K562 (cell line): ENCODE data around the gene EFCAB7. TPM values are rescaled to one million over a fixed set of nuclear protein-coding genes. Genes with fewer than 3 reads are reported as not detected.

Source experiments
- ATAC-seq: fragments of 200-7000 bp; cut with Tn5 transposase; 3 replicates; pipeline ENCODE4 v1.9.1; 2020; ENCODE audit warnings: moderate library complexity
- BruUV-seq: library from RNA; stranded (reverse); fragments of 400-500 nt; replicated peaks from 2 replicates; lab custom pipeline; 2021; lab: Mats Ljungman, UMichigan
- CTCF ChIA-PET: fragments of 300-600 bp; formaldehyde crosslinking; extraction: SDS; loops from one replicate; lab custom pipeline; 2021; ENCODE audit warnings: low intra/inter-chr PET ratio; lab: Yijun Ruan, JAX
- POLR2A ChIA-PET: fragments of 300-600, 350-650 bp; sonication (Branson Sonifier 250); formaldehyde crosslinking; extraction: SDS; loops from one replicate; lab custom pipeline; 2021; ENCODE audit warnings: antibody characterized with exemption, inconsistent platforms; lab: Yijun Ruan, JAX
- DNase-seq, 4 experiments: peaks; one replicate each; pipeline versions ENCODE4 v3.0.0 to v3.0.0-alpha.2; 2011 to 2018; ENCODE audit warnings: low spot score in 3 of 4, mixed read lengths in 3 of 4; ENCODE audit errors: extremely low read depth in 1 of 4
- FAIRE-seq: peaks from 2 replicates; lab custom pipeline; 2011; peaks lifted over from hg19 to GRCh38; lab: Jason Lieb, UNC
- H2AFZ ChIP-seq: 2 replicates; pipeline ENCODE4 v1.6.0; 2011; ENCODE audit warnings: low read depth, low read length, control low read depth, inconsistent platforms
- H3K27ac ChIP-seq: fragments of 200-600 bp; 3 replicates; pipeline ENCODE4 v1.8.0; 2011; ENCODE audit warnings: low read depth, mild to moderate bottlenecking, control low read depth, inconsistent platforms, low read length, moderate library complexity, mixed read lengths; ENCODE audit errors: extremely low read depth
- H3K27me3 ChIP-seq, 2 experiments: fragments of 300-600 bp in 1 of 2; 2 replicates in 1 of 2; 3 replicates in 1 of 2; pipeline versions ENCODE4 v1.6.0 to v1.8.0; 2011; ENCODE audit warnings: inconsistent platforms in 2 of 2, low read length in 2 of 2, mild to moderate bottlenecking in 1 of 2, mixed read lengths in 1 of 2, moderate library complexity in 1 of 2; ENCODE audit not compliant: control insufficient read depth in 2 of 2, insufficient read depth in 2 of 2
- H3K36me3 ChIP-seq: fragments of 300-600 bp; 3 replicates; pipeline ENCODE4 v1.8.0; 2011; ENCODE audit warnings: mild to moderate bottlenecking, low read length, inconsistent platforms; ENCODE audit not compliant: control insufficient read depth, insufficient read depth
- H3K4me1 ChIP-seq, 2 experiments: fragments of 200-600 bp in 1 of 2; replicated peaks in 1 of 2; 2 replicates in 1 of 2; 3 replicates in 1 of 2; pipeline versions ENCODE4 v1.5.1 to v1.8.0; 2011; ENCODE audit warnings: inconsistent platforms in 2 of 2, low read length in 2 of 2, mild to moderate bottlenecking in 1 of 2, mixed read lengths in 1 of 2, moderate library complexity in 1 of 2; ENCODE audit not compliant: control insufficient read depth in 2 of 2, insufficient read depth in 2 of 2
- H3K4me2 ChIP-seq: 2 replicates; pipeline ENCODE4 v1.6.1; 2011; ENCODE audit warnings: low read length, control low read depth, inconsistent platforms, mixed read lengths; ENCODE audit not compliant: insufficient read depth
- H3K4me3 ChIP-seq: fragments of 200-600 bp; sonication (generic), shearing (Covaris generic); 2 replicates; pipeline ENCODE4 v1.5.1; 2016; ENCODE audit warnings: control low read depth, inconsistent platforms
- H3K79me2 ChIP-seq: fragments of 200-600 bp; 3 replicates; pipeline ENCODE4 v1.8.0; 2011; ENCODE audit warnings: low read length, inconsistent platforms; ENCODE audit not compliant: control insufficient read depth, insufficient read depth
- H3K9ac ChIP-seq, 2 experiments: 2 replicates each; pipeline versions ENCODE4 v1.6.0 to v1.6.1; 2011; ENCODE audit warnings: low read depth in 2 of 2, low read length in 2 of 2, control low read depth in 1 of 2, inconsistent platforms in 1 of 2, mild to moderate bottlenecking in 1 of 2, mixed read lengths in 1 of 2; ENCODE audit not compliant: insufficient read depth in 1 of 2
- H3K9me1 ChIP-seq: one replicate; pipeline ENCODE4 v1.6.0; 2011; ENCODE audit warnings: inconsistent platforms, mild to moderate bottlenecking, low read length, moderate library complexity; ENCODE audit not compliant: control insufficient read depth, insufficient read depth
- H3K9me3 ChIP-seq: replicated peaks from 2 replicates; pipeline ENCODE4 v1.5.1; 2011; ENCODE audit warnings: low read depth, low read length, inconsistent platforms; ENCODE audit not compliant: control insufficient read depth, insufficient read depth
- H4K20me1 ChIP-seq: replicated peaks from 2 replicates; pipeline ENCODE4 v1.6.1; 2011; ENCODE audit warnings: low read length, inconsistent platforms, mixed read lengths; ENCODE audit not compliant: control insufficient read depth, insufficient read depth
- AFF4 ChIP-seq: sonication (generic); formaldehyde crosslinking; IDR thresholded peaks from 2 replicates; pipeline ENCODE4 v1.8.0; 2023; ENCODE audit warnings: mild to moderate bottlenecking, missing genetic modification reagents
- HMG20B ChIP-seq: fragments of 250-450 bp; sonication (Bioruptor Pico); IDR thresholded peaks from 2 replicates; pipeline ENCODE4 v1.5.0; 2021; ENCODE audit warnings: mild to moderate bottlenecking
- LEF1 ChIP-seq: fragments of 450-650 bp; IDR thresholded peaks from 2 replicates; pipeline ENCODE4 v1.6.1; 2016; ENCODE audit warnings: mild to moderate bottlenecking
- NONO ChIP-seq, 2 experiments: fragments of 200-400 bp in 1 of 2; fragments of 450-650 bp in 1 of 2; formaldehyde crosslinking in 1 of 2; IDR thresholded peaks; 2 replicates each; pipeline ENCODE4 v1.6.1; 2017; ENCODE audit warnings: low read depth in 2 of 2, mild to moderate bottlenecking in 2 of 2, moderate library complexity in 2 of 2, low read length in 1 of 2
- RFX5 ChIP-seq: IDR thresholded peaks from 2 replicates; pipeline ENCODE4 v1.6.1; 2011; ENCODE audit warnings: low read depth, mild to moderate bottlenecking, improper control_type of control experiment, low read length
- ZC3H8 ChIP-seq: fragments of 450-650 bp; IDR thresholded peaks from 2 replicates; pipeline ENCODE4 v1.6.1; 2017
- ZNF695 ChIP-seq: fragments of 450-650 bp; formaldehyde crosslinking; IDR thresholded peaks from 2 replicates; pipeline ENCODE4 v1.4.0; 2020; ENCODE audit warnings: mild to moderate bottlenecking, moderate library complexity
- ZNF707 ChIP-seq: fragments of 250-450 bp; sonication (Bioruptor Pico); conservative IDR thresholded peaks from 2 replicates; pipeline ENCODE4 v1.8.0; 2022; ENCODE audit warnings: inconsistent platforms, mild to moderate bottlenecking, moderate library complexity
- in situ Hi-C: fragments of 300-500 bp; cut with MboI; formaldehyde crosslinking; loops from 4 replicates; pipeline ENCODE4 v1.15.0; 2018; ENCODE audit warnings: inconsistent platforms, mixed read lengths
- intact Hi-C: fragments of 100-400 bp; cut with micrococcal nuclease; formaldehyde crosslinking; loops from 2 replicates; pipeline ENCODE4 v1.14.2; 2022
- polyA plus RNA-seq, 8 experiments: library from polyadenylated mRNA; depleted of rRNA in 4 of 8; stranded (reverse) in 5 of 8; unstranded in 3 of 8; fragments of >200 nt; fragmentation: Nextera tagmentation in 2 of 8; fragmentation: Illumina TruSeq in 1 of 8; extraction: Ambion mirVana in 2 of 8; extraction: Trizol in 1 of 8; gene quantifications; 2 replicates each; pipeline versions ENCODE4 v1.2.1 to v1.2.3, GENCODE V29; 2011 to 2014; ENCODE audit warnings: inconsistent platforms in 1 of 8, missing spikeins in 1 of 8
- total RNA-seq, 7 experiments: library from RNA; depleted of rRNA in 6 of 7; stranded (reverse); fragments of >200 nt in 6 of 7; fragmentation: Illumina TruSeq in 2 of 7; extraction: Trizol in 2 of 7; gene quantifications; 2 replicates each; pipeline versions ENCODE4 v1.2.1 to v1.2.3, GENCODE V29; 2011 to 2021; ENCODE audit warnings: low replicate concordance in 1 of 7
- TF ChIP-seq, protein P1 (sequence below), 2 experiments: fragments of 450-650 bp in 1 of 2; sonication (generic) in 1 of 2; formaldehyde crosslinking in 1 of 2; IDR thresholded peaks; 2 replicates each; pipeline versions ENCODE4 v1.7.1 to v1.9.0; 2016 to 2022; ENCODE audit warnings: inconsistent platforms in 1 of 2, mild to moderate bottlenecking in 1 of 2, missing genetic modification reagents in 1 of 2
- TF ChIP-seq, protein P2 (sequence below): fragments of 450-650 bp; formaldehyde crosslinking; IDR thresholded peaks from 2 replicates; pipeline ENCODE4 v1.4.0; 2022; ENCODE audit warnings: mild to moderate bottlenecking, moderate library complexity

The EFCAB7 gene
- total and polyA plus RNA-seq, 9 of the 15 experiments (the other 6 are each of a cell fraction or from before 2014, with no cell fraction given), result 3.2 to 7.6 (median 5.7) TPM

DNA sequence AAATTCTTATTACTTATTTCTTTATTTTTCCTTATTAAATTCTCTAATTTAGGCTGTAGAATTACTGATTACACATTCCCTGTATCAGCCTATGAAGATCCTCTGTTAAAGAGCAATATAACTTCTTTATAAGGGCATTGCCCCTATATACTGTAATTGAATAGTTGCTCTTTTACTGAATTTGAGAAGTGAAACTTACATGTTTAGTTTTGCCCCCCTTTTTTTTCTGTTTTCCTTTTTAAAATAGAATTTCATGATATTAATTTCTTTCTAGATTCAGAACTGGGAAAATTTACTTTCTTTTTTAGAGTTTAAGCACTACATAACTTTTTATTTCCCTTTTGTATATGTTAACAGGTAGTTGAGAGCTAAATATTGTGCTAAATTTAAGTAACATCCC is 40.4 kb downstream of the EFCAB7 start:
- H3K9ac ChIP-seq, result no peak overlapping the region
- H3K27ac ChIP-seq, result no peak overlapping the region
- BruUV-seq, result no TSS peak
- H3K9me3 ChIP-seq, result no peaks in the 10 kb centered on the region
- no peaks in the 10 kb centered on the region for H3K79me2 ChIP-seq
- H3K4me2 ChIP-seq, result no peak overlapping the region
- no peak for FAIRE-seq
- no peak overlapping the region for H3K4me3 ChIP-seq
- H3K9me1 ChIP-seq, result no peaks in the 10 kb centered on the region
- intact Hi-C loops (no loop called here), in situ Hi-C loops (no loop called here)
- no peak for ATAC-seq
- ChIA-PET POLR2A (no interaction called here), CTCF (no interaction called here)
- no peaks in the 10 kb centered on the region for H4K20me1 ChIP-seq
- H2AFZ ChIP-seq, result no peak overlapping the region
- no peaks in the 10 kb centered on the region for H3K4me1 ChIP-seq
- H3K27me3 ChIP-seq, result no peaks in the 10 kb centered on the region
- H3K36me3 ChIP-seq, result no peaks in the 10 kb centered on the region
- DNase-seq, result no peak
- TF ChIP-seq LEF1, result no peak
- no peak for TF ChIP-seq ZC3H8
- TF ChIP-seq, protein P1, sequence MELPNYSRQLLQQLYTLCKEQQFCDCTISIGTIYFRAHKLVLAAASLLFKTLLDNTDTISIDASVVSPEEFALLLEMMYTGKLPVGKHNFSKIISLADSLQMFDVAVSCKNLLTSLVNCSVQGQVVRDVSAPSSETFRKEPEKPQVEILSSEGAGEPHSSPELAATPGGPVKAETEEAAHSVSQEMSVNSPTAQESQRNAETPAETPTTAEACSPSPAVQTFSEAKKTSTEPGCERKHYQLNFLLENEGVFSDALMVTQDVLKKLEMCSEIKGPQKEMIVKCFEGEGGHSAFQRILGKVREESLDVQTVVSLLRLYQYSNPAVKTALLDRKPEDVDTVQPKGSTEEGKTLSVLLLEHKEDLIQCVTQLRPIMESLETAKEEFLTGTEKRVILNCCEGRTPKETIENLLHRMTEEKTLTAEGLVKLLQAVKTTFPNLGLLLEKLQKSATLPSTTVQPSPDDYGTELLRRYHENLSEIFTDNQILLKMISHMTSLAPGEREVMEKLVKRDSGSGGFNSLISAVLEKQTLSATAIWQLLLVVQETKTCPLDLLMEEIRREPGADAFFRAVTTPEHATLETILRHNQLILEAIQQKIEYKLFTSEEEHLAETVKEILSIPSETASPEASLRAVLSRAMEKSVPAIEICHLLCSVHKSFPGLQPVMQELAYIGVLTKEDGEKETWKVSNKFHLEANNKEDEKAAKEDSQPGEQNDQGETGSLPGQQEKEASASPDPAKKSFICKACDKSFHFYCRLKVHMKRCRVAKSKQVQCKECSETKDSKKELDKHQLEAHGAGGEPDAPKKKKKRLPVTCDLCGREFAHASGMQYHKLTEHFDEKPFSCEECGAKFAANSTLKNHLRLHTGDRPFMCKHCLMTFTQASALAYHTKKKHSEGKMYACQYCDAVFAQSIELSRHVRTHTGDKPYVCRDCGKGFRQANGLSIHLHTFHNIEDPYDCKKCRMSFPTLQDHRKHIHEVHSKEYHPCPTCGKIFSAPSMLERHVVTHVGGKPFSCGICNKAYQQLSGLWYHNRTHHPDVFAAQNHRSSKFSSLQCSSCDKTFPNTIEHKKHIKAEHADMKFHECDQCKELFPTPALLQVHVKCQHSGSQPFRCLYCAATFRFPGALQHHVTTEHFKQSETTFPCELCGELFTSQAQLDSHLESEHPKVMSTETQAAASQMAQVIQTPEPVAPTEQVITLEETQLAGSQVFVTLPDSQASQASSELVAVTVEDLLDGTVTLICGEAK (IDR thresholded peaks at IDR 0.05), result no peak
- TF ChIP-seq, protein P1 (CRISPR knock-in tag; IDR thresholded peaks at IDR 0.05), result no peak
- no peak for TF ChIP-seq ZNF695
- no peak for TF ChIP-seq ZNF707 (CRISPR knock-in tag)
- no peak for TF ChIP-seq RFX5
- TF ChIP-seq NONO (IDR thresholded peaks at IDR 0.05; ENCODE audit: low read depth in 2 of 2, low read length in 1 of 2), result no peak
- TF ChIP-seq, protein P2, sequence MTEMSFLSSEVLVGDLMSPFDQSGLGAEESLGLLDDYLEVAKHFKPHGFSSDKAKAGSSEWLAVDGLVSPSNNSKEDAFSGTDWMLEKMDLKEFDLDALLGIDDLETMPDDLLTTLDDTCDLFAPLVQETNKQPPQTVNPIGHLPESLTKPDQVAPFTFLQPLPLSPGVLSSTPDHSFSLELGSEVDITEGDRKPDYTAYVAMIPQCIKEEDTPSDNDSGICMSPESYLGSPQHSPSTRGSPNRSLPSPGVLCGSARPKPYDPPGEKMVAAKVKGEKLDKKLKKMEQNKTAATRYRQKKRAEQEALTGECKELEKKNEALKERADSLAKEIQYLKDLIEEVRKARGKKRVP, result no peak
- no peak for TF ChIP-seq AFF4 (CRISPR knock-in tag)
- TF ChIP-seq HMG20B (CRISPR knock-in tag), result no peak
